ENCODE data around the gene DDA1. TPM values are rescaled to one million over a fixed set of nuclear protein-coding genes. Genes with fewer than 3 reads are reported as not detected.

Gene DDA1
- total RNA-seq, 1 donor from 2014 or later, result 37.9 TPM

GRCh38 chr19:17311455-17312188 lies 2.3 kb downstream of the DDA1 start:
- no peak for DNase-seq (ENCODE audit: low spot score)

GRCh38 chr19:17312189-17313113 lies 3.1 kb downstream of the DDA1 start:
- DNase-seq (ENCODE audit: low spot score), result no peak

- no peak for DNase-seq (ENCODE audit: low spot score)
These were observed 4.7 kb downstream of the DDA1 start for GRCh38 chr19:17314007-17314593.

GRCh38 chr19:17318966-17319365 lies 9.6 kb downstream of the DDA1 start:
- no peak for DNase-seq (ENCODE audit: low spot score)

- no peak for DNase-seq (ENCODE audit: low spot score)
These were observed 10.3 kb downstream of the DDA1 start for GRCh38 chr19:17319473-17320238.

- DNase-seq (ENCODE audit: low spot score), result no peak
These were observed 11.1 kb downstream of the DDA1 start for GRCh38 chr19:17320435-17320834.

GRCh38 chr19:17321655-17322489 lies 12.5 kb downstream of the DDA1 start:
- DNase-seq (ENCODE audit: low spot score), result no peak

GRCh38 chr19:17322854-17323253 lies 13.5 kb downstream of the DDA1 start:
- no peak for DNase-seq (ENCODE audit: low spot score)

- no peak for DNase-seq (ENCODE audit: low spot score)
These were observed 14.1 kb downstream of the DDA1 start for GRCh38 chr19:17323300-17323963.

GRCh38 chr19:17323964-17324332 lies 14.6 kb downstream of the DDA1 start:
- no peak for DNase-seq (ENCODE audit: low spot score)

- no peak for DNase-seq (ENCODE audit: low spot score)
These were observed 15.2 kb downstream of the DDA1 start for GRCh38 chr19:17324357-17325114.

GRCh38 chr19:17325133-17325532 lies 15.8 kb downstream of the DDA1 start:
- no peak for DNase-seq (ENCODE audit: low spot score)

- DNase-seq (ENCODE audit: low spot score), result no peak
These were observed 16.7 kb downstream of the DDA1 start for GRCh38 chr19:17325881-17326594.

- no peak for DNase-seq (ENCODE audit: low spot score)
These were observed 17.2 kb downstream of the DDA1 start for GRCh38 chr19:17326595-17326966.

- no peak for DNase-seq (ENCODE audit: low spot score)
These were observed 17.8 kb downstream of the DDA1 start for GRCh38 chr19:17327068-17327653.

GRCh38 chr19:17327654-17328516 lies 18.5 kb downstream of the DDA1 start:
- DNase-seq (ENCODE audit: low spot score), result peak; percentile 76

- no peak for DNase-seq (ENCODE audit: low spot score)
These were observed 19.4 kb downstream of the DDA1 start for GRCh38 chr19:17328517-17329365.
